ENCODE results near the gene DNAI1.
"Not testable (repeated sequence)": the region's sequence is repeated elsewhere in the genome, so short reads cannot be mapped to it uniquely, and the experiment has no call there.

DNA sequence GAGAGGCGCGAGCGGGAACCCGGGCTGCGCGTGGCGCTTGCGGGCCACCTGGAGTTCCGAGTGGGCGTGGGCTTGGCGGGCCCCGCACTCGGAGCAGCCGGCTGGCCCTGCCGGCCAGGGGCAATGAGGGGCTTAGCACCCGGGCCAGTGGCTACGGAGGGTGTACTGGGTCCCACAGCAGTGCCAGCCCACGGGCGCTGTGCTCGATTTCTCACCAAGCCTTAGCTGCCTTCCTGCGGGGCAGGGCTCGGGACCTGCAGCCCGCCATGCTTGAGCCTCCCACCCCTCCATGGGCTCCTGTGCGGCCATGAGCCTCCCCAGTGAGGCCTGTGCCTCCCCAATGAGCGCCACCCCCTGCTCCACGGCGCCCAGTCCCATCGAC lies 20.7 kb upstream of the DNAI1 start:
- TF ChIP-seq EZH2 (IDR thresholded peaks at IDR 0.05; ENCODE audit: borderline replicate concordance, low read depth, low read length, severe bottlenecking) = not testable (repeated sequence)
- TF ChIP-seq, protein P1, sequence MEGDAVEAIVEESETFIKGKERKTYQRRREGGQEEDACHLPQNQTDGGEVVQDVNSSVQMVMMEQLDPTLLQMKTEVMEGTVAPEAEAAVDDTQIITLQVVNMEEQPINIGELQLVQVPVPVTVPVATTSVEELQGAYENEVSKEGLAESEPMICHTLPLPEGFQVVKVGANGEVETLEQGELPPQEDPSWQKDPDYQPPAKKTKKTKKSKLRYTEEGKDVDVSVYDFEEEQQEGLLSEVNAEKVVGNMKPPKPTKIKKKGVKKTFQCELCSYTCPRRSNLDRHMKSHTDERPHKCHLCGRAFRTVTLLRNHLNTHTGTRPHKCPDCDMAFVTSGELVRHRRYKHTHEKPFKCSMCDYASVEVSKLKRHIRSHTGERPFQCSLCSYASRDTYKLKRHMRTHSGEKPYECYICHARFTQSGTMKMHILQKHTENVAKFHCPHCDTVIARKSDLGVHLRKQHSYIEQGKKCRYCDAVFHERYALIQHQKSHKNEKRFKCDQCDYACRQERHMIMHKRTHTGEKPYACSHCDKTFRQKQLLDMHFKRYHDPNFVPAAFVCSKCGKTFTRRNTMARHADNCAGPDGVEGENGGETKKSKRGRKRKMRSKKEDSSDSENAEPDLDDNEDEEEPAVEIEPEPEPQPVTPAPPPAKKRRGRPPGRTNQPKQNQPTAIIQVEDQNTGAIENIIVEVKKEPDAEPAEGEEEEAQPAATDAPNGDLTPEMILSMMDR (IDR thresholded peaks at IDR 0.05; ENCODE audit: borderline replicate concordance, extremely low read depth, low read length, poor library complexity, severe bottlenecking) = not testable (repeated sequence)

Data from DND-41 (cell line).